Measurements from ENCODE around the gene CCNL2.
A peak's percentile ranks its signal among the peaks of the same experiment; 100 is the strongest.

Gene CCNL2

GRCh38 chr1:1365875-1366698, 33.0 kb downstream of the CCNL2 start:
- DNase-seq (ENCODE audit: low read depth, low spot score) = no peak
- no peak for TF ChIP-seq CTCF (IDR thresholded peaks at IDR 0.05; ENCODE audit: insufficient read depth, low read length, missing control alignments)
- no peak overlapping the region for H3K4me3 ChIP-seq (ENCODE audit: low read depth, low read length)
- ChIA-PET CTCF (no interaction called here), POLR2A (no interaction called here)

- H3K4me3 ChIP-seq (ENCODE audit: low read depth, low read length) = no peak overlapping the region
- ChIA-PET POLR2A (no interaction called here), CTCF (interaction anchor here (2.4 kb wide), 1 partner anchor 10 kb away, joined by 11 read pairs; no protein-coding TSS in a partner anchor)
- no peak for DNase-seq (ENCODE audit: low read depth, low spot score)
- no peak for TF ChIP-seq CTCF (IDR thresholded peaks at IDR 0.05; ENCODE audit: insufficient read depth, low read length, missing control alignments)
These were observed 34.9 kb downstream of the CCNL2 start for GRCh38 chr1:1364266-1364665.

- TF ChIP-seq CTCF (IDR thresholded peaks at IDR 0.05; ENCODE audit: insufficient read depth, low read length, missing control alignments) = peak; percentile 53
- POLR2A ChIA-PET = interaction anchor here (0.7 to 0.8 kb wide), 2 partner anchors 13 to 14 kb away, joined by 8 to 11 read pairs; partner anchors contain the start of gene AURKAIP1
- no peak for DNase-seq (ENCODE audit: low read depth, low spot score)
- CTCF ChIA-PET = interaction anchor here (2.4 to 2.6 kb wide), 2 partner anchors 10 to 12 kb away, joined by 11 to 18 read pairs; no protein-coding TSS in a partner anchor
- H3K4me3 ChIP-seq (ENCODE audit: low read depth, low read length) = peak overlapping the region; percentile 15
These were observed 37.1 kb downstream of the CCNL2 start for GRCh38 chr1:1361982-1362423.

GRCh38 chr1:1361233-1361981, 37.7 kb downstream of the CCNL2 start:
- ChIA-PET CTCF (interaction anchor here (2.6 kb wide), 1 partner anchor 10 kb away, joined by 18 read pairs; no protein-coding TSS in a partner anchor), POLR2A (interaction anchor here (0.8 kb wide), 1 partner anchor 14 kb away, joined by 11 read pairs; the partner anchor contains the start of gene AURKAIP1)
- TF ChIP-seq CTCF (IDR thresholded peaks at IDR 0.05; ENCODE audit: insufficient read depth, low read length, missing control alignments) = no peak
- no peak overlapping the region; the same call in 1 of the 2 replicates for H3K4me3 ChIP-seq (ENCODE audit: low read depth, low read length)
- DNase-seq (ENCODE audit: low read depth, low spot score) = no peak

GRCh38 chr1:1360506-1361169, 38.5 kb downstream of the CCNL2 start:
- ChIA-PET POLR2A (interaction anchor here (0.6 to 1.0 kb wide), 5 partner anchors 9 to 363 kb away, joined by 3 read pairs; partner anchors contain the start of gene AURKAIP1), CTCF (no interaction called here)
- TF ChIP-seq CTCF (IDR thresholded peaks at IDR 0.05; ENCODE audit: insufficient read depth, low read length, missing control alignments) = no peak
- DNase-seq (ENCODE audit: low read depth, low spot score) = peak; percentile 63
- H3K4me3 ChIP-seq (ENCODE audit: low read depth, low read length) = no peak overlapping the region
